Measurements from ENCODE around the gene PCDH9. TPM values are rescaled to one million over a fixed set of nuclear protein-coding genes. Genes with fewer than 3 reads are reported as not detected.

The PCDH9 gene
- polyA plus RNA-seq, 1 of the 3 experiments (the other 2 are of a cell fraction), result 1.3 TPM

- TF ChIP-seq CTCF (IDR thresholded peaks at IDR 0.05) (no peak), MEF2A (IDR thresholded peaks at IDR 0.05; ENCODE audit: borderline replicate concordance, low read depth) (no peak), EZH2phosphoT487 (IDR thresholded peaks at IDR 0.05; ENCODE audit: borderline replicate concordance, low read depth) (no peak), NRF1 (IDR thresholded peaks at IDR 0.05; ENCODE audit: low read depth, low read length) (no peak), TAF1 (IDR thresholded peaks at IDR 0.05; ENCODE audit: borderline replicate concordance, low read depth, low read length) (no peak), ELF1 (IDR thresholded peaks at IDR 0.05) (no peak), RFX5 (IDR thresholded peaks at IDR 0.05; ENCODE audit: low read length) (no peak), FOXM1 (IDR thresholded peaks at IDR 0.05; ENCODE audit: low read depth) (no peak), TEAD4 (IDR thresholded peaks at IDR 0.05; ENCODE audit: borderline replicate concordance, insufficient read depth) (no peak), USF2 (IDR thresholded peaks at IDR 0.05; ENCODE audit: borderline replicate concordance, low read depth, low read length) (no peak), SIN3A (IDR thresholded peaks at IDR 0.05; ENCODE audit: borderline replicate concordance, low read depth, low read length) (no peak)
These were observed 129.4 kb downstream of the PCDH9 start (continued) for GRCh38 chr13:67100730-67101129.

GRCh38 chr13:67099494-67099893, 130.6 kb downstream of the PCDH9 start:
- ChIA-PET POLR2A (no interaction called here), CTCF (no interaction called here)
- Histone ChIP-seq H3K4me2 (no peak overlapping the region), H3K27me3 (ENCODE audit: insufficient read depth) (no peaks in the 10 kb centered on the region), H3K9ac (no peak overlapping the region), H2AFZ (ENCODE audit: low read depth) (no peak overlapping the region), H3K9me2 (no peaks in the 10 kb centered on the region; the same call in 1 of the 2 replicates), H3K4me1 (ENCODE audit: control insufficient read depth in 1 of 2, insufficient read depth in 2 of 2, low read depth in 1 of 2, low read length in 1 of 2) (no peaks in the 10 kb centered on the region), H3K36me3 (replicated peaks in 1 of 2; ENCODE audit: control insufficient read depth in 1 of 2, insufficient read depth in 2 of 2, low read length in 1 of 2) (no peaks in the 10 kb centered on the region), H3K4me3 (ENCODE audit: low read depth in 2 of 2, low read length in 1 of 2) (no peak overlapping the region), H3K79me2 (ENCODE audit: insufficient read depth) (no peaks in the 10 kb centered on the region), H3K9me3 (no peaks in the 10 kb centered on the region), H3K27ac (ENCODE audit: low read depth in 2 of 2, low read length in 1 of 2) (no peak overlapping the region), H3F3A (replicated peaks; ENCODE audit: insufficient read depth) (no peaks in the 10 kb centered on the region), H4K20me1 (ENCODE audit: insufficient read depth) (no peaks in the 10 kb centered on the region)
- no peak for DNase-seq
- TF ChIP-seq GATA2 (CRISPR knock-in tag; IDR thresholded peaks at IDR 0.05) (no peak), RCOR1 (IDR thresholded peaks at IDR 0.05; ENCODE audit: low read length) (no peak), IRF3 (IDR thresholded peaks at IDR 0.05; ENCODE audit: low read depth, low read length) (no peak), SMC3 (IDR thresholded peaks at IDR 0.05; ENCODE audit: low read depth, low read length) (no peak), RFX5 (IDR thresholded peaks at IDR 0.05; ENCODE audit: low read length) (no peak), TAF1 (IDR thresholded peaks at IDR 0.05; ENCODE audit: borderline replicate concordance, low read depth, low read length) (no peak), EZH2phosphoT487 (IDR thresholded peaks at IDR 0.05; ENCODE audit: borderline replicate concordance, low read depth) (no peak)
- whole genome bisulfite sequencing (ENCODE audit: low lambda C conversion rate), result 88% methylated on average over 7 of the region's 7 CpGs

Measured in SK-N-SH (cell line).